GM11168 (cell line): ENCODE measurements around the gene PRIM2.
"Not testable (repeated sequence)": the region's sequence is repeated elsewhere in the genome, so short reads cannot be mapped to it uniquely, and the experiment has no call there.

ENCODE experiments used
- in situ Hi-C: fragments of 300-500 bp; cut with MboI; formaldehyde crosslinking; loops from one replicate; pipeline ENCODE4 v1.12.0; 2022; ENCODE audit warnings: low sequenced_read_pairs; ENCODE audit not compliant: unreplicated experiment

The PRIM2 gene

GRCh38 chr6:57440735-57441134 lies 123.3 kb downstream of the PRIM2 start:
- in situ Hi-C loops: not testable (repeated sequence)

GRCh38 chr6:57442133-57442532 lies 124.7 kb downstream of the PRIM2 start:
- in situ Hi-C loops: not testable (repeated sequence)

DNA sequence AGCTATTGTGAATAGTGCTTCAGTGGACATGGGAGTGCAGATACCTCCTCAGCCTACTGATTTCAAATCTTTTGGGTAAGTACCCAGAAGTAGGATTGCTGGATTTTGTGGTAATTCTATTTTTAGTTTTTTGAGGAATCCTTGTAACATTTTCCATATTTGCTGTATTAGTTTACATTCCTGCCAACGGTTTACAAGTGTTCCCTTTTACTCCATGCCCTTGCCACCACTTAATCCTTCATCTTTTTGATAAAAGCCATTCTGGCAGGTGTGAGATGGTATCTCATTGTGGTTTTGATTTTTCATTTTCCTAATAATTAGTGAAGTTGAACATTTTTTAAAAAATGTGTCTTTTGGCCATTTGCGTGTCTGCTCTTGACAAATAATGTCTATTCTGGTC lies 125.8 kb downstream of the PRIM2 start:
- in situ Hi-C loops: not testable (repeated sequence)

DNA sequence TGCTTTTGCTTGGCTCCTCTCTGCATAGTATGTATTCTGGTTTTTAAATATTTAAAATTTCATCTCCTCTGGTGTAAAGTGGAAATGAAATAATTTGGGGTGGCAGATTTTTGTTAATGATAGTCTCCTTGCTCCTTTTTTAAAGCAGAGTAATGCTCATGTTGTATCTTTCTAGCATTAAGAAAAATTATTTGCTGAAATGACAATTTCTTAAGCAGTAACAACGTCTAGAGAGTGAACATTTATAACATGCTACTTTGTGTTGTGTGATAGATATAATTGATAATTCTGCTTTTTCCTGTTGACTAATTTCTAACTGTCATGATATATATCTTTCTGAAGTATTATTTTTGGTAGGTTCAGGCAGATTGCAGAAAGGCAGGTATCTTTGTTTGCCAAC lies 127.4 kb downstream of the PRIM2 start:
- in situ Hi-C loops: not testable (repeated sequence)

GRCh38 chr6:57445379-57445778 lies 127.9 kb downstream of the PRIM2 start:
- in situ Hi-C loops: not testable (repeated sequence)

GRCh38 chr6:57445790-57446468 lies 128.5 kb downstream of the PRIM2 start:
- in situ Hi-C loops: not testable (repeated sequence)

GRCh38 chr6:57449496-57450066 lies 132.2 kb downstream of the PRIM2 start:
- in situ Hi-C loops: not testable (repeated sequence)

- in situ Hi-C loops: not testable (repeated sequence)
These were observed 142.4 kb downstream of the PRIM2 start for GRCh38 chr6:57459781-57460180.

- in situ Hi-C loops: not testable (repeated sequence)
These were observed 143.6 kb downstream of the PRIM2 start for GRCh38 chr6:57461022-57461421.

- in situ Hi-C loops: not testable (repeated sequence)
These were observed 146.4 kb downstream of the PRIM2 start for GRCh38 chr6:57463809-57464208.

DNA sequence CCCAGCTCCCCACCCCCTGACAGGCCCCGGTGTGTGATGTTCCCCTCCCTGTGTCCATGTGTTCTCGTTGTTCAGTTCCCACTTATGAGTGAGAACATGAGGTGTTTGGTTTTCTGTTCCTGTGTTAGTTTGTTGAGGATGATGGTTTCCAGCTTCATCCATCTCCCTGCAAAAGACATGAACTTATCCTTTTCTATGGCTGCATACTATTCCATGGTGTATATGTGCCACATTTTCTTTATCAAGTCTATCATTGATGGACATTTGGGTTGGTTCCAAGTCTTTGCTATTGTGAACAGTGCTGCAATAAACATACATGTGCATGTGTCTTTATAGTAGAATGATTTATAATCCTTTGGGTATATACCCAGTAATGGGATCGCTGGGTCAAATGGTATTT lies 148.5 kb downstream of the PRIM2 start:
- in situ Hi-C loops: not testable (repeated sequence)

DNA sequence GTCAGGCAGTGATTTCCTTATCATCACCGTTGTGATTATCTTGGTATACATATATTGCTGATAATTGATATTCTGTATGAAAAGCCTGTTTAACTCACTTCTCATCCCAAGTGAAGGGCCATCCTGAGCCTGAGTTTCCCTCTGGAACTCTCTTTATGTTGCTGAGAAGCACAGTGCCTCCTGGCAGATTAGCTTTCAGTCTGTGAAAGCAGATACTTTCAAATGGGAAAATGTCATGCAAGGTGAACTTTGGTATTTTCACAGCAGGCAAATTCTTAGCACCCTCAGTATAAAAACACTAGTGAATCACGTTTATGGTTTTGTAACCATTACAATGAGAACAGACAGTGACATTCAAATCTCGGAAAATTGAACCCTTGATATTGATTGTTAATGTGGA lies 151.6 kb downstream of the PRIM2 start:
- in situ Hi-C loops: no loop called here

DNA sequence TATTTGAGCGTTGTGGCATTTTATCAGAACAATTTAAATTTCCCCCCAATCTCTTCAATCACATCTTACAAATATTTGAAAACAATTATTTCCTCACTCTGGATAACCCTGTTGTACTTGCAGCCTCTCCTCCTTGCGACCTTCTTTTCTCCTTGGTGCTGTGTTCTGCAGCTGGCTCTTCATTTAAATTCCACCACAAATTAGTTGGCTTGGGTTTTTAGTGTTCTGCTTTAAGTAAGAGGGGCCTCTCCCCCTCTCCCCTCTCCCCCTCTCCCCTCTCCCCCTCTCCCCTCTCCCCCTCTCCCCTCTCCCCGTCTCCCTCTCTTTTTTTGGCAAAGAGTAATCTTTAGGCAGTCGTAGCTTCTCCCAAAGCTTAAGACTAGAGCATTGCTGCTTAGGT lies 152.7 kb downstream of the PRIM2 start:
- in situ Hi-C loops: not testable (repeated sequence)

GRCh38 chr6:57471314-57471864 lies 154.0 kb downstream of the PRIM2 start:
- in situ Hi-C loops: not testable (repeated sequence)

- in situ Hi-C loops: not testable (repeated sequence)
These were observed 155.5 kb downstream of the PRIM2 start for GRCh38 chr6:57472861-57473362.

GRCh38 chr6:57474862-57475475 lies 157.5 kb downstream of the PRIM2 start:
- in situ Hi-C loops: not testable (repeated sequence)

DNA sequence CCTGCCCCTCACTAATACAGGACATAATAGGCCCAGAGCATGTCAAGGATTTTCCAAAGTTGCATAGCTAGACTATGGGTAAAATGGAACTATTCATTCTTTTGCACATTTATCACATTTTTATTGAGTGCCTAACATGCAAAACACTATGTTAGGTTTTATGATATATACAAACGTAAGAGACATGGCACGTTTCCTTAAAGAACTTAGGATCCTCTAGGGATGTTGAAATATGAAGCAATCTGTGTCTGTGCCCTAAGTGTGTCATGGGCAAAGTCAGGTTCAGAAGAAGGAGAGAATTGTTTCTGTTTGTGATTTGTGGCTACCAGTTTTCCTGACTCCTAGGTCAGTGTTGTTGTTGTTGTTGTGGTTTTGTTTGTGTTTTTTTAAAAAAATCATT lies 158.2 kb downstream of the PRIM2 start:
- in situ Hi-C loops: not testable (repeated sequence)

DNA sequence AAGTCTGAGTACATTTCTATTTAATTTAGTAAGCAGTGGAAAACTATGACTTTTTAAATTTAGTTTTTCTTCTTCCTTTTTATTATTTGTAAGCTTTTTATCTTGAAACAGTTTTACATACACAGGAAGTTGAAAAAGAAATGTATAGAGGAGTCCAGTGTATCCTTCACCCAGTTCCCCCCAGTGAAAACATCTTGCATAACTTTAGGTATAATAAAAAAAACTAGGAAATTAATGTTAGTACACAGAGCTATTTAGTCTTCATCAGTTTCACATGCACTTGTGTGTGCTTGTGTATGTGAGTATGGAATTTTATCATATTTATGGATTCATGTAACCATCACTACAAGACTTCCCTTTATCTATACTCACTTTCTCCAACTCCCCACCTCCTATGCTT lies 162.8 kb downstream of the PRIM2 start:
- in situ Hi-C loops: not testable (repeated sequence)

GRCh38 chr6:57481121-57481520 lies 163.7 kb downstream of the PRIM2 start:
- in situ Hi-C loops: not testable (repeated sequence)

- in situ Hi-C loops: not testable (repeated sequence)
These were observed 165.0 kb downstream of the PRIM2 start for GRCh38 chr6:57482471-57482870.

- in situ Hi-C loops: not testable (repeated sequence)
These were observed 169.2 kb downstream of the PRIM2 start for GRCh38 chr6:57486494-57487081.
